Endodermal cell (in vitro differentiated cells): ENCODE data around the gene C17orf67. TPM values are rescaled to one million over a fixed set of nuclear protein-coding genes. Genes with fewer than 3 reads are reported as not detected.

ENCODE experiments used
- DNase-seq: peaks from one replicate; pipeline ENCODE4 v3.0.0-alpha.2; 2017
- H3K27ac ChIP-seq: 2 replicates; pipeline ENCODE4 v1.5.1; 2013; ENCODE audit warnings: mild to moderate bottlenecking, low read depth, low read length, moderate library complexity
- H3K27me3 ChIP-seq: 2 replicates; pipeline ENCODE4 v1.6.1; 2013; ENCODE audit warnings: mild to moderate bottlenecking, low read length, moderate library complexity; ENCODE audit not compliant: insufficient read depth, control insufficient read depth, poor library complexity, severe bottlenecking
- H3K36me3 ChIP-seq: 2 replicates; pipeline ENCODE4 v1.7.0; 2013; ENCODE audit warnings: mild to moderate bottlenecking, low read length, moderate library complexity; ENCODE audit not compliant: control insufficient read depth, insufficient read depth
- H3K4me1 ChIP-seq: one replicate; pipeline ENCODE4 v1.7.0; 2013; ENCODE audit warnings: low read length; ENCODE audit not compliant: control insufficient read depth, insufficient read depth
- H3K4me3 ChIP-seq: 2 replicates; pipeline ENCODE4 v1.5.1; 2013; ENCODE audit warnings: mild to moderate bottlenecking, low read length, moderate library complexity
- H3K9ac ChIP-seq: 2 replicates; pipeline ENCODE4 v1.6.1; 2013; ENCODE audit warnings: mild to moderate bottlenecking, low read length, moderate library complexity; ENCODE audit not compliant: poor library complexity, severe bottlenecking; ENCODE audit errors: extremely low read depth
- H3K9me3 ChIP-seq: 2 replicates; pipeline ENCODE4 v1.6.1; 2013; ENCODE audit warnings: mild to moderate bottlenecking, low read length, moderate library complexity; ENCODE audit not compliant: control insufficient read depth
- H3K27ac Mint-ChIP-seq: 2 replicates; pipeline ENCODE4 v1.8.0; 2020; ENCODE audit warnings: mixed read lengths
- H3K27me3 Mint-ChIP-seq: 2 replicates; pipeline ENCODE4 v1.8.0; 2021; ENCODE audit warnings: mild to moderate bottlenecking, mixed read lengths; ENCODE audit not compliant: insufficient read depth
- H3K36me3 Mint-ChIP-seq: 2 replicates; pipeline ENCODE4 v1.8.0; 2020; ENCODE audit warnings: low read depth, mixed read lengths
- H3K4me1 Mint-ChIP-seq: 2 replicates; pipeline ENCODE4 v1.8.0; 2020; ENCODE audit warnings: mixed read lengths
- H3K4me3 Mint-ChIP-seq: 2 replicates; pipeline ENCODE4 v1.8.0; 2020; ENCODE audit warnings: mild to moderate bottlenecking, moderate library complexity, mixed read lengths
- H3K9me3 Mint-ChIP-seq: 2 replicates; pipeline ENCODE4 v1.8.0; 2020; ENCODE audit warnings: mild to moderate bottlenecking, mixed read lengths
- CTCF ChIP-seq: fragments of 200-600 bp; sonication (generic); conservative IDR thresholded peaks from 2 replicates; pipeline ENCODE4 v1.5.0; 2021; ENCODE audit warnings: antibody characterized with exemption, mild to moderate bottlenecking
- WGBS, 2 experiments: methylation state at CpG; one replicate each; pipeline versions ENCODE4 v1.1.5 to v1.1.7; 2013; ENCODE audit warnings: missing lambda C conversion rate in 2 of 2, mixed read lengths in 1 of 2; ENCODE audit not compliant: insufficient coverage in 1 of 2, insufficient read length in 1 of 2; 5-methylcytosine and 5-hydroxymethylcytosine counted together
- total RNA-seq, 2 donors: library from RNA; stranded (reverse); fragmentation: NEBNext Ultra II Directional in 1 of 2; extraction: Animal tissue kit (Norgen Biotek cat#: 25700) in 1 of 2; gene quantifications; 2 replicates in 1 of 2; 3 replicates in 1 of 2; pipeline ENCODE4 v1.2.1, GENCODE V29; 2021

Gene C17orf67
- total RNA-seq, 2 donors from 2014 or later = 1.2 to 1.5 TPM

GRCh38 chr17:56756536-56756935 lies 77.2 kb downstream of the C17orf67 start:
- Histone ChIP-seq H3K36me3 (no peaks in the 10 kb centered on the region), H3K4me1 (peaks cover 4% of the 10 kb centered on the region), H3K27me3 (no peaks in the 10 kb centered on the region), H3K9ac (no peak overlapping the region), H3K4me3 (no peak overlapping the region), H3K27ac (no peak overlapping the region), H3K9me3 (no peaks in the 10 kb centered on the region)
- Mint-ChIP-seq H3K27ac (no peak overlapping the region), H3K27me3 (no peaks in the 10 kb centered on the region), H3K4me3 (no peak overlapping the region), H3K9me3 (no peaks in the 10 kb centered on the region), H3K4me1 (peaks cover 6% of the 10 kb centered on the region), H3K36me3 (no peaks in the 10 kb centered on the region)
- no peak for TF ChIP-seq CTCF
- 87 to 94% methylated on average over 2 of the region's 2 CpGs for WGBS, 2 experiments
- no peak for DNase-seq

- DNase-seq = no peak
- WGBS, 2 experiments = 95% methylated on average over 5 of the region's 5 CpGs; no CpG with 5 or more reads in 1 of the 2 experiments
- Histone ChIP-seq H3K36me3 (no peaks in the 10 kb centered on the region), H3K4me3 (no peak overlapping the region), H3K27me3 (no peaks in the 10 kb centered on the region), H3K9me3 (no peaks in the 10 kb centered on the region), H3K9ac (no peak overlapping the region), H3K4me1 (peaks cover under 1% of the 10 kb centered on the region), H3K27ac (no peak overlapping the region)
- TF ChIP-seq CTCF = no peak
- Mint-ChIP-seq H3K4me1 (peaks cover 6% of the 10 kb centered on the region), H3K27ac (no peak overlapping the region), H3K27me3 (no peaks in the 10 kb centered on the region), H3K4me3 (no peak overlapping the region), H3K9me3 (no peaks in the 10 kb centered on the region), H3K36me3 (no peaks in the 10 kb centered on the region)
Measured at GRCh38 chr17:56755310-56755709, 78.4 kb downstream of the C17orf67 start.

GRCh38 chr17:56754523-56755208 lies 79.1 kb downstream of the C17orf67 start:
- TF ChIP-seq CTCF = no peak
- Histone ChIP-seq H3K27me3 (no peaks in the 10 kb centered on the region), H3K27ac (peak overlapping the region; percentile 56), H3K9ac (no peak overlapping the region), H3K9me3 (no peaks in the 10 kb centered on the region), H3K4me1 (peaks cover 3% of the 10 kb centered on the region), H3K36me3 (no peaks in the 10 kb centered on the region), H3K4me3 (no peak overlapping the region)
- Mint-ChIP-seq H3K27me3 (peaks cover 1% of the 10 kb centered on the region), H3K9me3 (no peaks in the 10 kb centered on the region), H3K4me1 (peaks cover 6% of the 10 kb centered on the region), H3K4me3 (no peak overlapping the region), H3K27ac (no peak overlapping the region), H3K36me3 (no peaks in the 10 kb centered on the region)
- peak; percentile 71 for DNase-seq
- WGBS, 2 experiments = 31 to 68% methylated on average over 3 to 8 of the region's 8 CpGs
